IMR-90 (cell line): ENCODE measurements around the gene AK3. TPM values are rescaled to one million over a fixed set of nuclear protein-coding genes. Genes with fewer than 3 reads are reported as not detected.

Source experiments
- ATAC-seq: fragments of 200-7000 bp; cut with Tn5 transposase; 2 replicates; pipeline ENCODE4 v1.9.1; 2020; ENCODE audit warnings: low read depth, mild to moderate bottlenecking, moderate library complexity
- BruUV-seq: library from RNA; stranded (reverse); fragments of 400-500 nt; replicated peaks from 2 replicates; lab custom pipeline; 2021; lab: Mats Ljungman, UMichigan
- CTCF ChIA-PET: fragments of 300-600 bp; formaldehyde crosslinking; extraction: SDS; loops from one replicate; lab custom pipeline; 2021; ENCODE audit warnings: antibody characterized with exemption; lab: Yijun Ruan, JAX
- POLR2A ChIA-PET: fragments of 300-600 bp; sonication (Branson Sonifier 250); formaldehyde crosslinking; loops from one replicate; lab custom pipeline; 2022; ENCODE audit warnings: antibody characterized with exemption; ENCODE audit not compliant: unreplicated experiment; lab: Charles Lee
- DNase-seq: peaks from one replicate; pipeline ENCODE4 v3.0.0; 2013
- H2AFZ ChIP-seq: replicated peaks from 2 replicates; pipeline ENCODE3; 2013; ENCODE audit warnings: low read length, mild to moderate bottlenecking; ENCODE audit not compliant: poor library complexity
- H2AK5ac ChIP-seq: 2 replicates; pipeline ENCODE4 v1.6.1; 2013; ENCODE audit warnings: low read depth, low read length, inconsistent platforms
- H2AK9ac ChIP-seq: replicated peaks from 2 replicates; pipeline ENCODE3; 2013; ENCODE audit warnings: mild to moderate bottlenecking, low read depth, low read length, moderate library complexity; ENCODE audit not compliant: poor library complexity
- H2BK120ac ChIP-seq: 2 replicates; pipeline ENCODE4 v1.6.1; 2013; ENCODE audit warnings: low read depth, low read length, inconsistent platforms
- H2BK15ac ChIP-seq: 3 replicates; pipeline ENCODE4 v1.6.1; 2013; ENCODE audit warnings: low read depth, low read length, inconsistent platforms
- H2BK20ac ChIP-seq: 2 replicates; pipeline ENCODE4 v1.6.1; 2013; ENCODE audit warnings: low read depth, mild to moderate bottlenecking, inconsistent platforms, low read length, moderate library complexity
- H2BK5ac ChIP-seq: 2 replicates; pipeline ENCODE4 v1.6.1; 2013; ENCODE audit warnings: mild to moderate bottlenecking, low read depth, low read length, inconsistent platforms; ENCODE audit not compliant: poor library complexity, severe bottlenecking
- H3K14ac ChIP-seq: replicated peaks from 2 replicates; pipeline ENCODE4 v1.6.1; 2013; ENCODE audit warnings: low read depth, low read length, inconsistent platforms
- H3K18ac ChIP-seq: 2 replicates; pipeline ENCODE4 v1.6.1; 2013; ENCODE audit warnings: low read depth, low read length, control low read depth
- H3K23ac ChIP-seq: 2 replicates; pipeline ENCODE4 v1.6.1; 2013; ENCODE audit warnings: low read depth, low read length, inconsistent platforms
- H3K27ac ChIP-seq: 2 replicates; pipeline ENCODE4 v1.5.1; 2013; ENCODE audit warnings: mild to moderate bottlenecking, control low read depth, low read length; ENCODE audit not compliant: insufficient read depth
- H3K27me3 ChIP-seq: 2 replicates; pipeline ENCODE4 v1.6.1; 2013; ENCODE audit warnings: low read length; ENCODE audit not compliant: control insufficient read depth, insufficient read depth
- H3K36me3 ChIP-seq: 2 replicates; pipeline ENCODE4 v1.6.1; 2013; ENCODE audit warnings: low read length, mixed read lengths; ENCODE audit not compliant: control insufficient read depth, insufficient read depth
- H3K4ac ChIP-seq: 2 replicates; pipeline ENCODE4 v1.6.1; 2013; ENCODE audit warnings: low read depth, low read length, inconsistent platforms
- H3K4me1 ChIP-seq: 2 replicates; pipeline ENCODE4 v1.6.1; 2013; ENCODE audit warnings: low read length, mixed read lengths; ENCODE audit not compliant: control insufficient read depth, insufficient read depth
- H3K4me2 ChIP-seq: 2 replicates; pipeline ENCODE4 v1.6.1; 2013; ENCODE audit warnings: low read depth, mild to moderate bottlenecking, control low read depth, low read length, moderate library complexity
- H3K4me3 ChIP-seq: 2 replicates; pipeline ENCODE4 v1.5.1; 2013; ENCODE audit warnings: low read depth, mild to moderate bottlenecking, control low read depth, low read length, moderate library complexity; ENCODE audit not compliant: insufficient read depth
- H3K56ac ChIP-seq: 2 replicates; pipeline ENCODE4 v1.6.1; 2013; ENCODE audit warnings: low read length, inconsistent platforms; ENCODE audit not compliant: insufficient read depth; ENCODE audit errors: extremely low read depth
- H3K79me1 ChIP-seq, 2 experiments: 2 replicates each; pipeline ENCODE4 v1.6.1; 2013; ENCODE audit warnings: low read length in 2 of 2, inconsistent platforms in 1 of 2, low read depth in 1 of 2
- H3K9ac ChIP-seq: 2 replicates; pipeline ENCODE4 v1.6.1; 2013; ENCODE audit warnings: low read depth, low read length, control low read depth
- H3K9me1 ChIP-seq: 2 replicates; pipeline ENCODE4 v1.6.1; 2013; ENCODE audit warnings: low read length, inconsistent platforms; ENCODE audit not compliant: insufficient read depth
- H3K9me3 ChIP-seq: 2 replicates; pipeline ENCODE4 v1.6.1; 2013; ENCODE audit warnings: low read length; ENCODE audit not compliant: control insufficient read depth, insufficient read depth
- H4K20me1 ChIP-seq: 2 replicates; pipeline ENCODE4 v1.6.1; 2013; ENCODE audit warnings: low read length, inconsistent platforms; ENCODE audit not compliant: insufficient read depth
- H4K5ac ChIP-seq: 2 replicates; pipeline ENCODE4 v1.6.1; 2013; ENCODE audit warnings: mild to moderate bottlenecking, low read depth, low read length, control low read depth
- H4K8ac ChIP-seq, 2 experiments: 2 replicates each; pipeline ENCODE4 v1.6.1; 2013; ENCODE audit warnings: low read depth in 2 of 2, low read length in 2 of 2, control low read depth in 1 of 2, inconsistent platforms in 1 of 2
- H4K91ac ChIP-seq: 2 replicates; pipeline ENCODE4 v1.6.1; 2013; ENCODE audit warnings: low read depth, low read length, inconsistent platforms; ENCODE audit not compliant: insufficient read depth
- BHLHE40 ChIP-seq: fragments of 150-350 bp; IDR thresholded peaks from 2 replicates; pipeline ENCODE4 v1.6.1; 2016; ENCODE audit warnings: mild to moderate bottlenecking, low read depth, low read length
- CEBPB ChIP-seq: IDR thresholded peaks from 2 replicates; pipeline ENCODE4 v1.6.1; 2012; ENCODE audit warnings: low read depth, low read length, improper control_type of control experiment
- CHD1 ChIP-seq: IDR thresholded peaks from 2 replicates; pipeline ENCODE4 v1.6.1; 2012; ENCODE audit warnings: low read depth, low read length, improper control_type of control experiment
- ELK1 ChIP-seq: fragments of 150-350 bp; IDR thresholded peaks from 2 replicates; pipeline ENCODE4 v1.6.1; 2016; ENCODE audit warnings: low read depth, mild to moderate bottlenecking, low read length, moderate library complexity, borderline replicate concordance
- FOS ChIP-seq: fragments of 150-350 bp; IDR thresholded peaks from 2 replicates; pipeline ENCODE4 v1.6.1; 2016; ENCODE audit warnings: low read depth, low read length
- MAFK ChIP-seq: IDR thresholded peaks from 2 replicates; pipeline ENCODE4 v1.6.1; 2012; ENCODE audit warnings: low read depth, low read length, improper control_type of control experiment
- MAZ ChIP-seq: IDR thresholded peaks from 2 replicates; pipeline ENCODE4 v1.6.1; 2012; ENCODE audit warnings: low read depth, mild to moderate bottlenecking, low read length, improper control_type of control experiment, moderate library complexity, borderline replicate concordance
- MXI1 ChIP-seq: IDR thresholded peaks from 2 replicates; pipeline ENCODE4 v1.6.1; 2012; ENCODE audit warnings: low read depth, mild to moderate bottlenecking, low read length, moderate library complexity, borderline replicate concordance
- NFE2L2 ChIP-seq: fragments of 150-350 bp; IDR thresholded peaks from 2 replicates; pipeline ENCODE4 v1.6.1; 2016; ENCODE audit warnings: low read depth, mild to moderate bottlenecking, low read length
- POLR2A ChIP-seq: IDR thresholded peaks from 2 replicates; pipeline ENCODE4 v1.6.1; 2012; ENCODE audit warnings: mild to moderate bottlenecking, low read depth, low read length
- RAD21 ChIP-seq: IDR thresholded peaks from 2 replicates; pipeline ENCODE4 v1.6.1; 2012; ENCODE audit warnings: low read length, improper control_type of control experiment
- RCOR1 ChIP-seq: IDR thresholded peaks from 2 replicates; pipeline ENCODE4 v1.6.1; 2012; ENCODE audit warnings: mild to moderate bottlenecking, low read length, improper control_type of control experiment; ENCODE audit not compliant: insufficient replicate concordance
- RFX5 ChIP-seq: IDR thresholded peaks from 2 replicates; pipeline ENCODE4 v1.8.0; 2012; ENCODE audit warnings: low read depth, mild to moderate bottlenecking, low read length, moderate library complexity
- SMC3 ChIP-seq: fragments of 150-350 bp; IDR thresholded peaks from 2 replicates; pipeline ENCODE4 v1.6.1; 2016; ENCODE audit warnings: low read depth, mild to moderate bottlenecking, antibody characterized with exemption, low read length, moderate library complexity
- USF2 ChIP-seq: fragments of 150-350 bp; IDR thresholded peaks from 2 replicates; pipeline ENCODE4 v1.6.1; 2017; ENCODE audit warnings: mild to moderate bottlenecking, antibody characterized with exemption, low read length, low read depth
- WGBS, 2 experiments: methylation state at CpG; one replicate each; pipeline versions ENCODE4 v1.1.5 to v1.1.7; 2013; ENCODE audit warnings: missing lambda C conversion rate in 2 of 2; ENCODE audit not compliant: insufficient read length in 1 of 2; ENCODE audit errors: extremely low coverage in 2 of 2; 5-methylcytosine and 5-hydroxymethylcytosine counted together
- dilution Hi-C: fragments of 300-500 bp; cut with HindIII; formaldehyde crosslinking; loops from one replicate; pipeline ENCODE4 v1.14.3; 2018; ENCODE audit warnings: low sequenced_read_pairs; ENCODE audit not compliant: unreplicated experiment
- in situ Hi-C: fragments of 300-500 bp; cut with MboI; formaldehyde crosslinking; loops from 3 replicates; pipeline ENCODE4 v1.14.3; 2019; ENCODE audit warnings: low sequenced_read_pairs, inconsistent platforms, mixed read lengths
- intact Hi-C: fragments of 100-400 bp; cut with micrococcal nuclease; formaldehyde crosslinking; loops from 2 replicates; pipeline ENCODE4 v1.10.0; 2022
- polyA plus RNA-seq, 3 experiments: library from polyadenylated mRNA; depleted of rRNA; stranded (reverse); fragments of >200 nt; gene quantifications; 2 replicates each; pipeline ENCODE4 v1.2.3, GENCODE V29; 2012; ENCODE audit warnings: low replicate concordance in 1 of 3
- total RNA-seq: library from RNA; depleted of rRNA; stranded (reverse); fragments of >200 nt; gene quantifications from 2 replicates; pipeline ENCODE4 v1.2.3, GENCODE V29; 2012

The AK3 gene
- total and polyA plus RNA-seq, 2 of the 4 experiments (the other 2 are of a cell fraction) = 24.7 to 26.2 TPM

GRCh38 chr9:4755026-4755609 is 14.1 kb upstream of the AK3 start:
- Histone ChIP-seq H3K79me1 (no peaks in the 10 kb centered on the region), H3K4me2 (no peak overlapping the region), H2BK20ac (no peak overlapping the region), H3K4me1 (peaks cover 2% of the 10 kb centered on the region; the same call in 1 of the 2 replicates), H4K20me1 (no peaks in the 10 kb centered on the region), H3K27me3 (peaks cover 3% of the 10 kb centered on the region; the same call in 1 of the 2 replicates), H2BK15ac (no peak overlapping the region), H4K91ac (no peak overlapping the region), H3K14ac (no peak overlapping the region), H3K23ac (no peak overlapping the region), H2AK9ac (no peak overlapping the region), H3K27ac (no peak overlapping the region), H2BK120ac (no peak overlapping the region), H2AFZ (no peak overlapping the region), H2AK5ac (no peak overlapping the region), H4K8ac (no peak overlapping the region), H4K5ac (no peak overlapping the region), H3K36me3 (no peaks in the 10 kb centered on the region), H3K9me1 (no peaks in the 10 kb centered on the region), H3K9me3 (no peaks in the 10 kb centered on the region), H3K4ac (no peak overlapping the region), H2BK5ac (no peak overlapping the region), H3K56ac (no peak overlapping the region), H3K4me3 (no peak overlapping the region), H3K9ac (no peak overlapping the region), H3K18ac (no peak overlapping the region)
- dilution Hi-C loops = no loop called here
- 67% methylated on average over 1 of the region's 5 CpGs; no CpG with 5 or more reads in 1 of the 2 experiments for WGBS, 2 experiments
- no peak for DNase-seq
- ChIA-PET POLR2A (interaction anchor here (0.6 kb wide), 1 partner anchor 1812 kb away, joined by 3 read pairs; no protein-coding TSS in a partner anchor), CTCF (interaction anchor here (0.6 kb wide), 1 partner anchor 10 kb away, joined by 3 read pairs; no protein-coding TSS in a partner anchor)
- BruUV-seq = no TSS peak
- no peak for ATAC-seq
- intact Hi-C loops = loop anchor here (5.0 to 10.0 kb wide), 3 partner anchors 300 to 837 kb away; partner anchors contain the start of gene INSL6
- in situ Hi-C loops = loop anchor here (5.0 to 25.0 kb wide), 4 partner anchors 232 to 842 kb away; partner anchors contain the start of genes INSL6, JAK2 and PLGRKT
- TF ChIP-seq POLR2A (no peak), RCOR1 (no peak), MAFK (no peak), RAD21 (no peak), CEBPB (no peak), MAZ (no peak), NFE2L2 (no peak), FOS (no peak), MXI1 (no peak), ELK1 (no peak), USF2 (no peak), SMC3 (no peak), BHLHE40 (no peak), RFX5 (no peak), CHD1 (no peak)
